T-helper 2 cell treated with Interferon-gamma antibody and Interleukin-4, amounts not matched to agents 5 μg/mL and 100 μg/mL, for 36 hours (primary cell): ENCODE measurements around the gene FAM120AOS.

Source experiments
- DNase-seq: peaks from one replicate; pipeline ENCODE4 v3.0.0; 2021; ENCODE audit warnings: low spot score
- H3K27ac Mint-ChIP-seq: one replicate; pipeline ENCODE4 v1.8.0; 2021; ENCODE audit warnings: mild to moderate bottlenecking, mixed read lengths
- H3K27me3 Mint-ChIP-seq: one replicate; pipeline ENCODE4 v1.8.0; 2021; ENCODE audit warnings: low read depth, mixed read lengths
- H3K36me3 Mint-ChIP-seq: one replicate; pipeline ENCODE4 v1.8.0; 2021; ENCODE audit warnings: low read depth, mixed read lengths
- H3K4me1 Mint-ChIP-seq: one replicate; pipeline ENCODE4 v1.8.0; 2021; ENCODE audit warnings: low read depth, mixed read lengths
- H3K4me3 Mint-ChIP-seq: one replicate; pipeline ENCODE4 v1.8.0; 2022; ENCODE audit warnings: mild to moderate bottlenecking, moderate library complexity, mixed read lengths
- H3K9me3 Mint-ChIP-seq: one replicate; pipeline ENCODE4 v1.8.0; 2021; ENCODE audit warnings: mixed read lengths

FAM120AOS gene

DNA sequence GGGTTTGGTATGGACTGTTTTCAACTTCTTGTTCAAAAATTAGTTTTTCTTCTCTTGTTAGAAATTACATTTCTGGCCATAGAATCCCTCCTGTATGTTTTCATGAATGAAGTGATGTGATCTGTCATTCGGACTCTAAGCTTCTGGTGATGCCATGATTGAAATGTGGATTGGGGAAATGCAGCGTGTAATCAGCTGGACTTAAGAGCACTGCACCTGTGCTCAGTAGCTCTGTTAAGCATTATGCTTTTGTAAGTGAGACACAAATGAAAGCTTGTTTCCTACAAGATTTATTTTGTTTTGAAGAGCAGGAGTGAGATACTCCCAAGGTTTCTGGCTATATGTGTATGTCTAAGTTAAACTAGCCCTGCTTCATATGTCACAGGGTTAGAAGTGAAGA is 24.0 kb upstream of the FAM120AOS start:
- Mint-ChIP-seq H3K4me1 (peaks cover 27% of the 10 kb centered on the region), H3K27ac (peak overlapping the region; percentile 27), H3K36me3 (peaks cover 65% of the 10 kb centered on the region), H3K9me3 (no peaks in the 10 kb centered on the region), H3K4me3 (no peak overlapping the region), H3K27me3 (no peaks in the 10 kb centered on the region)
- no peak for DNase-seq

DNA sequence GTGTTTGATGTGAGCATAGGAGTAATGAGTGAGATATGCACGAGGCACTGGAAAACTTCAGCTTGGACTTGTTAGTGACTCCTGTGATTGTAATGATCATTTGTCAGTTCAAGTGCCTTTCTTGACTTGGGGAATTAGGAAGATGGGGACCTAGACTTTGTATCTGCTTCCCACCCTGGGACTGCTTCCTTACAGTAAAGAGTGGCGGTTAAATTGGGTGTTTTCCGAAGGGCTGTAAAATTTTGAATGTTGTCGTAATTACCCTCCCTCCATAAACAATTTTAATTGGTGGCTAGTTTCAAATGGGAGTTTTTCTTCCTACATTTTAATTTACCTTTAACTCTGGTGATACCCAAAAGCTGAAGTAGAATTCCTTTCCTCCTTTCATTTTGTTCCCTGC is 23.5 kb upstream of the FAM120AOS start:
- Mint-ChIP-seq H3K27me3 (no peaks in the 10 kb centered on the region), H3K4me1 (peaks cover 30% of the 10 kb centered on the region), H3K27ac (no peak overlapping the region), H3K4me3 (no peak overlapping the region), H3K9me3 (no peaks in the 10 kb centered on the region), H3K36me3 (peaks cover 66% of the 10 kb centered on the region)
- no peak for DNase-seq

DNA sequence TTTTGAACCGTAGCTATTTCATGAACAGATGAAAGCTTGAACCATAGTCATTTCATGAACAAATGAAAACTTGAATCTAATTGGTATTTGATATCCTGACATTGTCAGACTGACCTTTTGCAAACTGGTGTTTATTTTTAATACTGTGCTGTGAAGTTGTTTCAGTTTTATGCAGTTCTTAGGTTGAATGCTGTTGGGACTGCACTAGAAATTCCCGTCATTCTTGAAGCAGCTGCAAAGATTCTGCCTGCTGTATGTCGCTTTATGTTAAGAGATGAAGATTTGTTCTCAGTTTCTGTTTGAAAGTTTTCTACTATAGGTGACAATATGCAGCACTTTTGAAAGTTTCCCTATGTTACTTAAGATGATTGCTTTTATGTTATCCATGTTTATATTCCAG is 22.5 kb upstream of the FAM120AOS start:
- Mint-ChIP-seq H3K4me1 (peaks cover 31% of the 10 kb centered on the region), H3K4me3 (no peak overlapping the region), H3K27me3 (no peaks in the 10 kb centered on the region), H3K36me3 (peaks cover 64% of the 10 kb centered on the region), H3K27ac (no peak overlapping the region), H3K9me3 (no peaks in the 10 kb centered on the region)
- no peak for DNase-seq

DNA sequence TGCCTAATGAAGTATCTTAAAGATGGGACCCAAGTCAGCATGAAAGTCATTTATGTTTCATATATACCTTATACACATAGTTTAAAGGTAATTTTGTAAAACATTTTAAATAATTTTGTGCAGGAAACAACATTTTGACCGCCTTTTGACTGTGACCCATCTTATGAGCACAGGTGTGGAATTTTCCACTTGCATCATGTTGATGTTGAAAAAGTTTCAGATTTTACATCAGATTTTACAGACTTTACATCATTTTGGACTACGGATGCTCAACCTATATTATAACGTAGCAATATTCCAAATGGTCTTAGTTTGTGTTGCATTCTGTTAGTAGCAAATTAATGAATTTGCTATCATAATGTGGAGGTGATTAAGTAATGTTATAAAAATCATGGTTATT is 21.7 kb upstream of the FAM120AOS start:
- no peak overlapping the region for H3K27ac Mint-ChIP-seq

DNA sequence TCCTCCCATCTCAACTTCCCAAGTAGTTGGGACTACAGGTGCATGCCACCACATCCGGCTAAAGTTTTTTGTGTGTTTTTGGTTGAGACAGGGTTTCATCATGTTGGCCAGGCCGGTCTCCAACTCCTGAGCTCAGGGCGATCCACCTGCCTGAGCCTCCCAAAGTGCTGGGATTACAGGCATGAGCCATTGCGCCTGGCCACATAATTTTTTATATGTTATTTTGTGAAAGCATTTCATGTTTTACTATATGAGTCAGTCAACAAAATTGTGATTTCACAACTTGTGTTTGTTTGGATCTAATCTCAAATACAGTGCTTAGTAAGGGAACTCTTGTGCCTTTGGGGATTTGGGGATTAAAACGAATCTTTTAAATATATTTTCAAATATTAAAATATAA is 20.0 kb upstream of the FAM120AOS start:
- DNase-seq = no peak
- H3K36me3 Mint-ChIP-seq = peaks cover 64% of the 10 kb centered on the region
- H3K9me3 Mint-ChIP-seq = no peaks in the 10 kb centered on the region

More for the DNA sequence above, 21.7 kb upstream of the FAM120AOS start:
- Mint-ChIP-seq H3K9me3 (no peaks in the 10 kb centered on the region), H3K27me3 (no peaks in the 10 kb centered on the region), H3K4me1 (peaks cover 37% of the 10 kb centered on the region), H3K36me3 (peaks cover 66% of the 10 kb centered on the region), H3K4me3 (no peak overlapping the region)
- DNase-seq = no peak

DNA sequence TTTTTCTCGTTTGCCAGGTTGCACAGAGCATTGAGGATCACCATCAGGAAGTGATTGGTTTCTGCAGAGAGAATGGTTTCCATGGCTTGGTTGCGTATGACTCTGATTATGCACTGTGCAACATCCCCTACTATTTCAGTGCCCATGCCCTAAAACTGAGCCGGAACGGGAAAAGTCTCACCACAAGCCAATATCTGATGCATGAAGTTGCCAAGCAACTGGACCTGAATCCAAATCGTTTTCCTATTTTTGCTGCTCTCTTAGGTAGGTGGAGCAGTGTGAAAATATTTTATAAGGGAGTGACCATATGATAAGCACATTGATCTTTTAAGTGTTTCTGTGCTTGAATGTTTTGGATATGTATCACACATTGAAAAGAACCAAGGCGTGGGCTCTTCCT is 17.7 kb upstream of the FAM120AOS start:
- Mint-ChIP-seq H3K4me3 (no peak overlapping the region), H3K27ac (no peak overlapping the region), H3K27me3 (no peaks in the 10 kb centered on the region), H3K9me3 (no peaks in the 10 kb centered on the region), H3K36me3 (peaks cover 60% of the 10 kb centered on the region), H3K4me1 (peaks cover 65% of the 10 kb centered on the region)
- no peak for DNase-seq

More for the DNA sequence above, 20.0 kb upstream of the FAM120AOS start:
- Mint-ChIP-seq H3K27me3 (no peaks in the 10 kb centered on the region), H3K4me1 (peaks cover 49% of the 10 kb centered on the region), H3K4me3 (no peak overlapping the region), H3K27ac (no peak overlapping the region)

DNA sequence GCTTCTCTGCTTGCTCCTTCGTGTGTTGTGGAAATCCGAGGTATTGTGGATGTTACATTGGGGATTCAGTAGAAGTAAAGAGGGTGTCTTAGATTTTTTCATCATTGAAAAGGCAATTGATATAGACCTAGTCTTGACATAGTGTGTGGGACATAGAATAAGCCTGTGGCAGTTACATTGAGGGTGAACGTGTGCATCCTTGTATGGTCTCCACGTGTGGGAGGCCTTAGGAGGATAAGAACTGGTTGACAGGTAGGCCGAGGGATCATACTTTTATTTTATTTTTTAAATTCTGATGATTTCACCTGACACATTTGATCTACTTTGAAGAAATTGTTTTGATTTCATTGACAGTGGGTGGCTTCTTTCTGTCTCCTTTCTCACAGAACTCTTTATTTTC is 17.0 kb upstream of the FAM120AOS start:
- H3K27me3 Mint-ChIP-seq = no peaks in the 10 kb centered on the region
- peak overlapping the region; percentile 58 for H3K27ac Mint-ChIP-seq

DNA sequence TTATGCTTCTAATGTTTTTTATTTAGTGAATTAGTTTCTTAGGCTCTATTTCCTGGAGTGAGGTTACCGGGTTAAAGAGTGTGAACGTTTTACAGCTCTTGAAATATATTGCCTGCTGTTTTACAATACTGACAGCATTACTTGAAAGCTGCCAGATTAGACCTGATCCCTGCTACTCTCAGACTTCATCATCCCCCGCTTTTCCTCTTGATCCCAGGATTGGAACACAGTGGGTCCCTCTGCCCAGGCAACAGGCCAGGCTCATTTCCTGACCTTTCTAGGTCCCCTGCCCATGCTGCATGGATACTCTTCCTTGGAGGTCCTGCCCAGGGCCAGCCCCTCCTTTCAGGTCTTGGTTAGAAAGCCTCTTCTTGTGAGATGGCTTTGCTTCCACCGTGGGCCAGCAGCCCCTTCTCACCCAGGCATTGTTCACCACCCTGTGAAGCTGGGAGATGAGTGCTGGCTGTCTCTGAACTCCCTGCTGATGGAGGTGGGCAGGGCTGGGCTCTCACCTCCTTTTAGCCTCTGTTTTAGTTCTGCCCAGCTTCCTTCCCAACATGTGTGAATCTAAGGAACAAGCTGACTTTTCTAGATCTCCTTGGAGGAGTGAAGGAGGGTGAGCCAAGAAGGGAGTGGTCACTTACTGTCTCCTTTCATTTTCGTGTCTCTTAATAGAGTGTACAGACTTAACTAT is 15.5 kb upstream of the FAM120AOS start:
- Mint-ChIP-seq H3K36me3 (peaks cover 51% of the 10 kb centered on the region), H3K9me3 (no peaks in the 10 kb centered on the region), H3K27ac (peak overlapping the region; percentile 90), H3K4me3 (peak overlapping the region; percentile 77), H3K27me3 (no peaks in the 10 kb centered on the region), H3K4me1 (peaks cover 75% of the 10 kb centered on the region)
- no peak for DNase-seq

More for the DNA sequence above, 17.0 kb upstream of the FAM120AOS start:
- Mint-ChIP-seq H3K4me1 (peaks cover 66% of the 10 kb centered on the region), H3K4me3 (peak overlapping the region; percentile 35), H3K36me3 (peaks cover 56% of the 10 kb centered on the region), H3K9me3 (no peaks in the 10 kb centered on the region)
- no peak for DNase-seq

DNA sequence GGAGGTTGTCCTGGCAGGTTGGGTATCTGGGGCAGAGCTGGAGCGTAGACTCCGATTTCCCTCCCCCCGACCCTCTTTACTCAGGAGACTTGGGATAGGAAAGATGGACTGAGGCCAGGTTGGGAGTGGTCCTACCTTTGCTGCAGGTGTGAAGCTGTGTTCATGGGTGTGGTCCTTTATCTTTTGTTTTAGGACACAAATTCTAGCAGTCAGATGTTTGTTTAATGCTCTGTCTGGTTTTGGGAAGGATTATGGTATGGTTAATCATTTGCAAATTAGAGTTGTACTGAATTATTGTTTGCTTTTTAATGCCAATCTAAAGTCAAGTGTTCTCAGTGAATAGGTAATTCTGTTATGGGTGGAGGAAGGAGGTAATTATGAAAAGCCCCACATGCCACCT is 14.1 kb upstream of the FAM120AOS start:
- H3K4me3 Mint-ChIP-seq = peak overlapping the region; percentile 72

DNA sequence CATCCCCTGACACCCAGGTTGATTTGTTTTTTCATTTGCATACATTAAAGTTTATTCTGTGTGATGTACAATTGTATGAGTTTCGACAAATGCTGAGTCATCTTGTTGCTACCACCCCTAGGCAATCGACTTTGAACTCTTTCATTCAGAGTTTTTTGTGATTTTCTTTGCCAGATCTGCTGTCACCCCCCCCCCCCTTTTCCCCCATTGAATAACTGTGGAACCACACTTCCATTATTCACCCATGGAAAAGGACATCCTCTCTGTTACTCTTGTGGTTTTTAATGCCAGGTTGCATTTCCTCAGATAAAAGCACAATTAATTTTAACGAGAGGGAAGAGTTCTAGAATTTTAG is 13.7 kb upstream of the FAM120AOS start:
- Mint-ChIP-seq H3K27ac (peak overlapping the region; percentile 83), H3K4me3 (peak overlapping the region; percentile 72), H3K4me1 (peaks cover 87% of the 10 kb centered on the region), H3K9me3 (no peaks in the 10 kb centered on the region), H3K36me3 (peaks cover 49% of the 10 kb centered on the region), H3K27me3 (no peaks in the 10 kb centered on the region)
- DNase-seq = no peak

More for the DNA sequence above, 14.1 kb upstream of the FAM120AOS start:
- no peaks in the 10 kb centered on the region for H3K27me3 Mint-ChIP-seq
- no peaks in the 10 kb centered on the region for H3K9me3 Mint-ChIP-seq
- no peak for DNase-seq
- H3K36me3 Mint-ChIP-seq = peaks cover 53% of the 10 kb centered on the region
- H3K27ac Mint-ChIP-seq = peak overlapping the region; percentile 83
- H3K4me1 Mint-ChIP-seq = peaks cover 89% of the 10 kb centered on the region

DNA sequence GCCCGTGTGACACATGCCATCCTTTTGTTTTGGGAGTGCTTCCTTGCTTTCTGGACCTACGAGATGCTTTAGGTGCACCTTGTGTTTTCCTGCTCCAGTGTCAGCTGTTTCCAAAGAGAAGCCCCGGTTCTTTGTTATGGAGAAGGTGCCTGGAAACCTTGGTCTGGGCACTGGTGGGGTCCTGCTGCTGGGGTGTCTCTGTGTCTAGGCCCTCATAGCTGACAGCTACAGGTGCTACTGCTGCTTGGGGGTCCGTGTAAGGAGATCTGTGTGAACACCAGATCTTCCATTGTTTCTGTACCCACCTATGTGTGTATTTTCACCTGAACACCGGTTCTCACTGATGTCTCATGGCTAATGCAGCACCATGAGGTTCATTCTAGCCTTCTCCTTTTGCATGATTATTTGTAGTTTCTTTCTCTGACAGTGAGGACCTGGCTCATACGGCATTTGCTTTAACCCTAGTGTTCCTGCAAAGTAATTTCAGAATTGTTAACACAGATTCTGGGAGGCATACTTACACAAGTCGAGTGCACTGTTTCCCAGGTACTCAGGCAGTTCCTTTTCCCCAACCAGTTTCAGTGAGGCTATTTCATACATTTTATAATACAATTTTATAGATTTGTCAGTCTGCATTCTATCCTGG is 13.2 kb upstream of the FAM120AOS start:
- Mint-ChIP-seq H3K36me3 (peaks cover 48% of the 10 kb centered on the region), H3K4me1 (peaks cover 90% of the 10 kb centered on the region), H3K27ac (peak overlapping the region; percentile 83), H3K9me3 (no peaks in the 10 kb centered on the region), H3K27me3 (no peaks in the 10 kb centered on the region), H3K4me3 (peak overlapping the region; percentile 72)
- no peak for DNase-seq

DNA sequence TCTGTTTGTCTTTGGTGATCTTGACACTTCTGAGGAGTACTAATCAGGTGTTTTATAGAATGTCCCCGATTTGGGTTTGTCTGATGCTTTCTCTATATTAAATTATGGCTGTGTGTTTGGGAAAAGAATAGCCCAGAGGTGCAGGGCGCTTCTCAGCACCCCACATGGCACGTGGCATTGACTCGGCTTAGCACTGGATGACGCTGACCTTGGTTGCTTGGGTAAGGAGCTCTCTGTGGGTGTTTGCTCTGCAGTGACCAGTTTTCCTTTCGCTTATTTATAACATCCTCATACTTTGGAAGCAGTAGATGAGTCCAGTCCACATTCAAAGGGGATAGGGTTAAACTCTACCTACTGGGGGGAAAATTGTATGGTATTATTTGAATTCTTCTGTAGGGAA is 12.5 kb upstream of the FAM120AOS start:
- Mint-ChIP-seq H3K9me3 (no peaks in the 10 kb centered on the region), H3K27ac (peak overlapping the region; percentile 83), H3K27me3 (no peaks in the 10 kb centered on the region), H3K4me3 (peak overlapping the region; percentile 72), H3K36me3 (peaks cover 45% of the 10 kb centered on the region), H3K4me1 (peaks cover 87% of the 10 kb centered on the region)
- no peak for DNase-seq

DNA sequence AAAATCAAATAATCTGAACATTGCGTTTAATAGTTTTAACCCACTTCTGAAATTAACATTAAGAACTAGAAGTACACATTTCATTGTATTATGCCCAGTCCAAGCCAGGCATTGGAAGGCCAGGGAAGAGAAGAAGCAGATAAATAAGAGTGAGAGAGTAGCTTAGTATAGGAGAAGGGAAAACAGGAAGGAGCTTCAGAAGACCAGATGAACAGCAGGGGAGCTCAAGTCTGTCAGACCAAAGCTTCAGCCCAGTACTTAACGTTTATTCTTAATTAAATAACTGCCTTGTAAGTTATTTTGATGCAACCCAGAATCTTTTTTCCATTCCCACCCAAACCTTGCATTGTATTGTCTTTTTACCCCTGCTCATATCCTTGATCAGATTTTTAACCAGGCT is 11.5 kb upstream of the FAM120AOS start:
- H3K4me1 Mint-ChIP-seq = peaks cover 84% of the 10 kb centered on the region
- peaks cover 43% of the 10 kb centered on the region for H3K36me3 Mint-ChIP-seq
- H3K27ac Mint-ChIP-seq = peak overlapping the region; percentile 92
- peak overlapping the region; percentile 80 for H3K4me3 Mint-ChIP-seq
- H3K27me3 Mint-ChIP-seq = no peaks in the 10 kb centered on the region
- DNase-seq = no peak
- H3K9me3 Mint-ChIP-seq = no peaks in the 10 kb centered on the region

DNA sequence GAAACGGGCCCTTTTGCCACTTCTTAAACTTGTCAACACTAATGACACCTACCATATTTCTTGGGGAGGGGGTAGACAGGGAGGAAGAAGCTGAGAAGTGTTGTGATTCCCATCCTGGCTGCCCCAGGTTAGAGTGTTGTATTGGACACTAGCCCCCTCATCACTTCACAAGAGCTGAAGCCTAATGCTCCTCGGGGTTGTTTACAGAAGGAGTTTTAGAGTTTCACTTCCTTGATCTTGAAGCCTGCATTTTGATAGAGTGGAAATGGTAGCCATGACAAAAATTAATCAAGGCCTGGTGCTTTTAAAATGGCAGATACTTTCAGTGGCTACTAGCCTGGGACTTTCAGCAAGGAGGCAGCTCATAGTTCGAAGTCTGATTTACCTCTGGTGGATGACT is 11.0 kb upstream of the FAM120AOS start:
- Mint-ChIP-seq H3K4me3 (peak overlapping the region; percentile 80), H3K36me3 (peaks cover 47% of the 10 kb centered on the region), H3K9me3 (no peaks in the 10 kb centered on the region), H3K27me3 (no peaks in the 10 kb centered on the region), H3K4me1 (peaks cover 85% of the 10 kb centered on the region), H3K27ac (peak overlapping the region; percentile 92)
- DNase-seq = no peak
